ENCODE results near the gene PRKCG.
"Not testable (repeated sequence)": the region's sequence is repeated elsewhere in the genome, so short reads cannot be mapped to it uniquely, and the experiment has no call there.

Gene PRKCG

DNA sequence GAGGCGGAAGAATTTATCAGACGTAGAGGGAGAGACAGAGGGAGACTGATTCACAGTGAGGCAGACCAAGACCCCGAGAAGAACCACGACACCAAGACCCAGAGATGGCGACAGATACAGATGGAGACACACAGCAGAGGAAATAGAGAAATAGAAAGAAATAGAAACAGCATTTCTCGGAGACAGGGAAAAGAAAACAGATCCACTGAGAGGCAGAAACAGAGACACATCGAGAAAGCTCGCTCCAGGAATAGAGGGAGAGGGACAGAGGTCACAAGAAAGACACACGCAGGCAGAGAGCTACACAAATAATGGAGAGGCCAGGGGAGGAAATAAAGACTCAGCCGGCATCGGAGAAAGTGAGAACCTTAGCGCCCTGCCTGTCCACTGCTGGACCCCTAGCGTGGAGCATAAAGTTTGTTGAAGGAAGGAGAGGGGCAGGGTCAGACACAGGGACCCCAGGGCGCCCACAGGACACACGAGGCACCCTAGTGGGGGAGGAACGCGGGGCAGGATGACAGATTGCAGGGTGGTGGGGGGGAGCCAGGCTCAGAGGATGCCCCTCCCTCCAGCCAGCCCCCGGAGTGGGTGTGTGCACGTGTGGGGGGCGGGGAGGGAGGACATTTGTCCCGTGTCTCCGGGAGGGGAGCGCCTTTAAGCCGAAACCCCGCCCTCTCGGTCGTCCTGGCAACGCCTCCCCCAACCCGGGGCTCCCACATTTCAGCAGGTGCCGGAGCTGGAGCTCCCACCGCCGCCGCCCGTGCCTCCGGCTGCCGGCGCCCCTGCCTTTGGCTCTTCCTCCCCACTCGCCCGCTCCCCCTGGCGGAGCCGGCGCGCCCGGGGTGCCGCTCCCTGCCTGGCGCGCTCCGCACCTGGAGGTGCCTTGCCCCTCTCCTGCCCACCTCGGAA lies at the start of gene PRKCG:
Gene PRKCG, plus strand, starts transcription at position 716 of the 909 bp plus-strand sequence. CDS start 298 bp downstream, outside the sequence.
- peak; percentile 80 to 96 for DNase-seq

DNA sequence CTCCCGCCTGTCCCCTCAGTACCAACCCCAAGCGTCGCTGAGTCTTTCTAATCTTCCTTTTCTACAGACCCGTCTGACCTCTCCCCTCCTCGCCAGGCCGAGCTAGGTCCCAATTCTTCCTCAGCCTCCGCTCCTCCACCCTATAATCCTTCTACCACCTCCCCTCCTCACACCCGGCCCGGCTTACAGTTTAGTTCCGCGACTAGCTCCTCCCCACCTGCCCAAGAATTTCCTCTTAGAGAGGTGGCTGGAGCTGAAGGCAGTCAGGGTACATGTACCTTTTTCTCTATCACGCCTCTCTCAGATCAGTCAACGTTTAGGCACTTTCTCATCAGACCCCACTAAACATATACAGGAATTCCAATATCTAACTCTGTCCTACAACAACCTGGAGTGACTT lies 49.1 kb upstream of the PRKCG start:
- not testable (repeated sequence) for DNase-seq

- not testable (repeated sequence) for DNase-seq
Measured at GRCh38 chr19:53838446-53838845, 43.6 kb upstream of the PRKCG start.

GRCh38 chr19:53840241-53840640 lies 41.8 kb upstream of the PRKCG start:
- not testable (repeated sequence) for DNase-seq

- DNase-seq: not testable (repeated sequence)
Measured at GRCh38 chr19:53840914-53841313, 41.1 kb upstream of the PRKCG start.

DNA sequence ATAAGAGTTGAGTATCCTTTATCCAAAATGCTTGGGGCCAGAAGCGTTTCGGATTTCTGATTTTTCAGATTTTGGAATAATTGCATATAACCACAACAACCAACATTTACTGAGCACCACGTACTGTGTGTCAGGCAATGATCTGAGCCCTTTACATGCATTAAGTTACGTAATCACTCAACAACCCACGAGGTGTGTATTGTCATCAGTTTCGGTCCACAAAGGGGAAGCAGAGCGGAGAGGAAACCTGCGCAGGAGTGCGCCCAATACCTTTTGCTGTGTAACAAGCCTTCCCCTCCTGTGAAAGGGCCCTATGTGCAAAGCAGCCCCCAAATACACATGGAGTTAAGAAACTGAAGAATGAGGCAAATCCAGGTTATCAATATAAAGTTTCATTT lies 37.1 kb upstream of the PRKCG start:
- DNase-seq: no peak

GRCh38 chr19:53847555-53847954 lies 34.4 kb upstream of the PRKCG start:
- no peak for DNase-seq

GRCh38 chr19:53849237-53849676 lies 32.7 kb upstream of the PRKCG start:
- no peak for DNase-seq

DNA sequence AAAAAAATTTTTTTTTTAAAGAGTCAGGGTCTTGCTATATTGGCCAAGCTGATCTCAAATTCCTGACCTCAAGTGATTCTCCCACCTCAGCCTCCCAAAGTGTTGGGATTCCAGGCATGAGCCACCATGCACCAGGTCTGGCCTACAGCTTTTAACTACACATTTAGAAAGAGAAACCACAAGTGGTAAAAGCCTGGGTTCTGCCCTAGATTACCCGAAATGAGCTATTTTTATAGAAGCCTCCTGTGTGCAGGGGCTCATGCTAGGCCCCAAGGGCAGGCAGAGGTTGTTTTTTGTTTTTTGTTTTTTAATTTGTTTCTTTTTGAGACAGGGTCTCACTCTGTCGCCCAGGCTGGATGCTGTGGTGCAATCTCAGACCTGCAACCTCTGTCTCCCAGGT lies 28.3 kb upstream of the PRKCG start:
- DNase-seq: no peak

- DNase-seq: peak; percentile 70 to 79
Measured at GRCh38 chr19:53864308-53864836, 17.6 kb upstream of the PRKCG start.

DNA sequence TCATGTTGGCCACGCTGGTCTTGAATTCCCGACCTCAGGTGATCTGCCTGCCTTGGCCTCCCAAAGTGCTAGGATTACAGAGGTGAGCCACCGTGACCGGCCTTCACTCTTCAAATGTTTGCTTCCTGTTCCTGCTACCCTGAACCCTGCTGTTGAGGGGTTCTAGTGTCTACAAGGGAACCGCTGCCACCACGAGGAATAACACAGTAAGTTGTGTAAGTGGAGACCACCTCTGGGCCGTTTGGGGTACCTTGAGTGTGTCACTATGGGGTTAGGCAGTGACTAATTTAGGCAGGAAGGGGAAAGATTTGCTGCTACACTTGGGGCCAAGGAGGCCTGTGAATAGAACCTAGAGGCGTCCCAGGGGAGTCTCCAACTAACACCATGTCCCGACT lies 16.5 kb upstream of the PRKCG start:
- no peak for DNase-seq

DNA sequence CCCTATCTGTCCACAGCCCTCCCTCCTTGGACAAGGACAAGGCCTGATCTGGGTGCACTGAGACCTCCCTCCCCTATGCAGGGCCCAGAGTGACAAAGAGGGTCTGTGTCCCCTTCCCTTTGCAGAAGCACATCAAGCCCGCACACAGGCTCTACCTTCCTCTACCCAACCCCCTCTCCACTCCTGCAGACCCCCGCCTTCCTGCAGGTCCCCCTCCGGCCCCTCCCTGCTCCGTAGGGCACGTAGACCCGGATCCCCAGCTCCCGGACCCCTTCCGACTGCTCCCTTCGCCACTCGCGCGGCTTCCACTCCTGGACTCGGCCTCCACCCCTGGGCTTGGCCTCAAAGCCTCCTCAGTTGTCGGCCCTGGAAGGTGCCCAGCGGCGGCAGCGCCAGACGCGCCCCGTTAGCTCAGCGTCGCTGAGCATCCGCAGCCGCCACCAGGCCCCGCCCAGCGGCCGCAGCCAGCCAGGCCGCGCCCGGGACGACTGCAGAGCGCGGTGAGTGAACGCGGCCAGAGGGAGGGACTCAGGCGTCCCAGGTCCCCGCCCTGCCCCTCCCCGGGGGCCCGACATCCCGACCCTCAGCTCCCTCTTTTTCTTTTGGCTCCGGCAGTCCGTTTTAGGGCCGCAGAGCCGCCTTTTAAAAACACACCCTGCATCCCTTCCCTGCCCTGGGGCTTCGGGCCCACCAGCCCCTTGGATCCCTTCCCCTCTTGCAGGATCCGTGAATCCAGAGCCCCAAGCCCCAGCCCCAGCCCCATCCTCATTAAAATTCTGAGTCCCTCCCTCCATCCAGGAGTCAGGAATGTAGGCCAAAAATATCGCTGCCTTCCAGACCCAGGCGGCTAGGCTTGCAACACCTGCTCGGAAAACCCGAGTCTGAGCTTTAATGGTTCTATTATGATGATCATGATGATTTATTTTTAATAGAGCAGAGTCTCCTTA lies 15.8 kb upstream of the PRKCG start:
- peak in 1 of 2 experiments; percentile 79 for DNase-seq

DNA sequence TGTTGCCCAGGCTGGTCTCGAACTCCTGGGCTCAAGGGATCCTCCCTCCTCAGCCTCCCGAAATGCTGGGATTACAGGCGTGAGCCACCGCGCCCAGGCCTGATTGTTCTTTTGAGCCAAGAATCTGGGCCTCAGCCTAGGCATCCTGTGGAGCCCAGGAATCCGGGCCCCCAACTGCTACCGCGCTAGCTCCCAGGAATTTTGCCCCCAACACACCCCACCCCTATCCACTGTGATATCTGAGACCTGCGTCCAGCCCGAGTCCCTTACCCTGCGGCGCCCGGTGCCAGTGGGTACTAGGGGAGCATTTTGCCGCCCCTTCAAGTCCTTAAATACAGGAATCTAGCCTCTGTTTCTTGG lies 15.2 kb upstream of the PRKCG start:
- DNase-seq: no peak

DNA sequence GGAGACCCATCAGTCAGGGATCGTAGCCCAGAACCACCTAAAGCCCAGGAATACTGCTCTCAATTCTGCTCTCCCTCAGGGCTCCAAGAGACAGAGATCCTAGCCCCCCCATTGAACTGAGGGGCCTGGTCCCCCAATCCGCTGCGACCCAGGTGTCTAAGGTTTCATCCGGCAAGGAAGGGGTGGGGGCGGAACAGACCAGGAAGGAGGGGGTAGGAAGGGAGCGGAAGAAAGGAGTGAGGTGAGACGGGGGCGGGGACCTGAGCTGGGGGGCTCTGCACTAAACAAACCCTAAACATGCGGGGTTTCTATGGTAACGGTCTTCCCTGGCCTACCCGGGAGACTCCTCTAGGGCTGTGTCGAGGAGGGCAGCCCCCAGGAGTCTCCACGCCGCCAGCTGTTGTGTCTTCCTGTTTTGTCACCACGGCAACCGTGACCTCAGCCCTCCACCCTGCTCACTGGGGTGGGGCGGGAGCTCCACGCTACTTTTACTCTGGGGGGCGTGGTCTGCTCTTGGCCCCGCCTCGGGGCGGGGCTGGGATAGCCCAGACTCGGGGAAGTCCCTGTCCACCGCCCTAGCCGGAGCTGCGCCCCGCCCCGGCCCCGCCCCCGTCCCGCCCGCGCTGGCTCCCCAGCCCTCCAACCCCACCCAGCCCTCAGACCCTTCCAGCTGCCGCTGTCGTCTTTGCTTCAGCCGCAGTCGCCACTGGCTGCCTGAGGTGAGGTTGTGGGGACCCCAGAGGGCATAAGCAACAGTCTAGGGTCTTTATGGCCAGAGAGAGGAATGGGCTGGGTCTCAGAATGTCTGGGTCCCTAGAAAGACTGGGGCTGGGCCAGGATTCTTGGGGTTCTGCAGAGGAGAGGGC lies 14.5 kb upstream of the PRKCG start, which contains the start of gene MYADM:
Gene MYADM, plus strand, starts transcription at position 659 of the 866 bp plus-strand sequence. CDS start 5,647 bp downstream, outside the sequence.
- DNase-seq: peak; percentile 96 to 99

- peak in 1 of 2 experiments; percentile 62 for DNase-seq
Measured at GRCh38 chr19:53868091-53868891, 13.7 kb upstream of the PRKCG start.

DNA sequence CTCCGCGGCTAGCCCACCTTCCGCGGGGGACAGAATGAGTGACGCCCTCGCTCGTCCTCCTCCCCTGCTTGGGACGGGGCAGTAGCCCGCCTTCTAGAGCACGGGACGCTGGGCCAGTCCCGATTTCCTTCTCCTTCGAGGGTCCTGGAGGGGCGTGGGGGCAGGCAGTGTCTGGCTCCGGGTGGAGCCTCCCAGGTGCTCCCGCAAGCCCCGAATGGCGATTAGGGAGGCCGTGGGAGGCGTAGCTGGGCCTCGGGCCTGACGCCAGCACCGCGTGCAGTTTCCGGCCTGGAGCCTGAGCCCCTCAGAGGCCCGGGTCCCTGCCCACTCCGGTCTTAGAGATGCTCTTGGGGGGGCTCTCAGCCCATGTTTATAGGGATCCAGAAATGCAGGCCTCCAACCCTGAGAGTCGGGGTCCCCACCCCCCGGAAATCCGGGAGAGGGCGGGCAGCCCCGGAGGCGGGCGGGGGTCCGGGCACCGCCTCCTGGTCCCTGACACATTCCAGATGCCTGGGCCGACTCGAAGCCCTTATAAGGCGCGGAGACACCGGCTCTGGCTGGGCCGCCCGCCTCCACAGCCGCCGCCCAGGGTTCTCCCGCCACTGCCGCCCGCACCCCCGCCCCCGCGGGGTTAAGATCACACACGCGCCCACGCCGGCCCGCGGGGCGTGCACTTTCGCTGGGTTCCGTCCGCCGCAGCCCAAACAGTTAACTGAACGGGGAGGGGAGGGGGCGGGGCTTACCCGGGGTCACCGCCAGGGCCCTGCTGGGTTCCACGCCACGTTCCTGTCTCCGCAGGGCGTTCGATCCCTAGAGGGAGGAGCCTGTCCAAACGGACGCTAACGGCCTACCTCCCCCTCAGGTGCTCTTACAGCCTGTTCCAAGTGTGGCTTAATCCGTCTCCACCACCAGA lies 12.8 kb upstream of the PRKCG start:
- DNase-seq: peak; percentile 87 to 97

DNA sequence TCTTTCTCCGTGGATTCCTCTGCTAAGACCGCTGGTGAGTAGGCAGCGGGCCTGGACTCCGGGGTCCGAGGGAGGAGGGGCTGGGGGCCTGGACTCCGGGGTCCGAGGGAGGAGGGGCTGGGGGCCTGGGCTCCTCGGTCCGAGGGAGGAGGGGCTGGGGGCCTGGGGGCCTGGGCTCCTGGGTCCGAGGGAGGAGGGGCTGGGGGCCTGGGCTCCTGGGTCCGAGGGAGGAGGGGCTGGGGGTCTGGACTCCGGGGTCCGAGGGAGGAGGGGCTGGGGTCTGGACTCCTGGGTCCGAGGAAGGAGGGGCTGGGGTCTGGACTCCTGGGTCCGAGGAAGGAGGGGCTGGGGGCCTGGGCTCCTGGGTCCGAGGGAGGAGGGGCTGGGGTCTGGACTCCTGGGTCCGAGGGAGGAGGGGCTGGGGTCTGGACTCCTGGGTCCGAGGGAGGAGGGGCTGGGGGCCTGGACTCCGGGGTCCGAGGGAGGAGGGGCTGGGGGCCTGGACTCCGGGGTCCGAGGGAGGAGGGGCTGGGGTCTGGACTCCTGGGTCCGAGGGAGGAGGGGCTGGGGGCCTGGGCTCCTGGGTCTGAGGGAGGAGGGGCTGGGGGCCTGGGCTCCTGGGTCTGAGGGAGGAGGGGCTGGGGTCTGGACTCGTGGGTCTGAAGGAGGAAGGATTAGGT lies 12.1 kb upstream of the PRKCG start:
- DNase-seq: not testable (repeated sequence)

GRCh38 chr19:53870485-53870844 lies 11.5 kb upstream of the PRKCG start:
- peak in 1 of 2 experiments; percentile 50 for DNase-seq

DNA sequence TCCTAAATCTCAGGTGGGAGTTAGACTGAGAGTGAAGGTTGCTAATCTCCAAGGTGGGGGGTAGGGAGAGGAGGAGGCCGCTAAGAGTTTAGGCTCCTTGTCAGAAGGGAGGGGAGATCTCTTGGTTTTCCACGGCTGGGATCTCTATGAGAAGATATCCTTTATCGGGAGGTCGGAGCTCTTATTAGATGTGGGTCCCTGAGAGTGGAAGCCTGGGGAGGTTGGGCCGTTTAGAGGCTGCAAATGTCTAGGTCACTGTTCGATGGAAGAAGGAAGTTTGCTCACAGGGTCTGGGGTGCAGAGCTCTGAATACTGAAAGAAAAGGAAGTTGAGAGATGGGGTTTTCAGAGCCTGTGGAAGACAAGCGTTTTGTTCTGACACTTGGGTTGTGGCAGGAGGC lies 10.5 kb upstream of the PRKCG start:
- DNase-seq: no peak
